ENCODE results near the gene RNF130.

The RNF130 gene

GRCh38 chr5:180071531-180072255, at the start of gene RNF130:
Gene RNF130 (minus strand): TSS chr5:180071759. CDS start chr5:180071702, 57 bp downstream.
- DNase-seq, result peak; percentile 92

- no peak for DNase-seq
Measured at GRCh38 chr5:180120237-180121101, 48.9 kb upstream of the RNF130 start.

- no peak for DNase-seq
Measured at GRCh38 chr5:180119903-180120236, 48.3 kb upstream of the RNF130 start.

- DNase-seq, result no peak
Measured at GRCh38 chr5:180119031-180119902, 47.7 kb upstream of the RNF130 start.

GRCh38 chr5:180118391-180118791, 46.8 kb upstream of the RNF130 start:
- no peak for DNase-seq

- no peak for DNase-seq
Measured at GRCh38 chr5:180117000-180117725, 45.6 kb upstream of the RNF130 start.

- no peak for DNase-seq
Measured at GRCh38 chr5:180116077-180116999, 44.8 kb upstream of the RNF130 start.

- no peak for DNase-seq
Measured at GRCh38 chr5:180115326-180116076, 43.9 kb upstream of the RNF130 start.

- DNase-seq, result no peak
Measured at GRCh38 chr5:180114304-180115003, 42.9 kb upstream of the RNF130 start.

GRCh38 chr5:180113660-180114303, 42.2 kb upstream of the RNF130 start:
- DNase-seq, result no peak

GRCh38 chr5:180112181-180112861, 40.8 kb upstream of the RNF130 start:
- no peak for DNase-seq

GRCh38 chr5:180111273-180112002, 39.9 kb upstream of the RNF130 start:
- no peak for DNase-seq

GRCh38 chr5:180109920-180110319, 38.4 kb upstream of the RNF130 start:
- no peak for DNase-seq

GRCh38 chr5:180107005-180107404, 35.4 kb upstream of the RNF130 start:
- DNase-seq, result no peak

- DNase-seq, result no peak
Measured at GRCh38 chr5:180105827-180106312, 34.3 kb upstream of the RNF130 start.

- DNase-seq, result no peak
Measured at GRCh38 chr5:180104168-180104530, 32.6 kb upstream of the RNF130 start.

- DNase-seq, result no peak
Measured at GRCh38 chr5:180103487-180104167, 32.1 kb upstream of the RNF130 start.
